ENCODE measurements around the gene WDR6. TPM values are rescaled to one million over a fixed set of nuclear protein-coding genes. Genes with fewer than 3 reads are reported as not detected.
A peak's percentile ranks its signal among the peaks of the same experiment; 100 is the strongest.

Gene WDR6
- total RNA-seq, 1 experiment from 2014 or later = 213 TPM

DNA sequence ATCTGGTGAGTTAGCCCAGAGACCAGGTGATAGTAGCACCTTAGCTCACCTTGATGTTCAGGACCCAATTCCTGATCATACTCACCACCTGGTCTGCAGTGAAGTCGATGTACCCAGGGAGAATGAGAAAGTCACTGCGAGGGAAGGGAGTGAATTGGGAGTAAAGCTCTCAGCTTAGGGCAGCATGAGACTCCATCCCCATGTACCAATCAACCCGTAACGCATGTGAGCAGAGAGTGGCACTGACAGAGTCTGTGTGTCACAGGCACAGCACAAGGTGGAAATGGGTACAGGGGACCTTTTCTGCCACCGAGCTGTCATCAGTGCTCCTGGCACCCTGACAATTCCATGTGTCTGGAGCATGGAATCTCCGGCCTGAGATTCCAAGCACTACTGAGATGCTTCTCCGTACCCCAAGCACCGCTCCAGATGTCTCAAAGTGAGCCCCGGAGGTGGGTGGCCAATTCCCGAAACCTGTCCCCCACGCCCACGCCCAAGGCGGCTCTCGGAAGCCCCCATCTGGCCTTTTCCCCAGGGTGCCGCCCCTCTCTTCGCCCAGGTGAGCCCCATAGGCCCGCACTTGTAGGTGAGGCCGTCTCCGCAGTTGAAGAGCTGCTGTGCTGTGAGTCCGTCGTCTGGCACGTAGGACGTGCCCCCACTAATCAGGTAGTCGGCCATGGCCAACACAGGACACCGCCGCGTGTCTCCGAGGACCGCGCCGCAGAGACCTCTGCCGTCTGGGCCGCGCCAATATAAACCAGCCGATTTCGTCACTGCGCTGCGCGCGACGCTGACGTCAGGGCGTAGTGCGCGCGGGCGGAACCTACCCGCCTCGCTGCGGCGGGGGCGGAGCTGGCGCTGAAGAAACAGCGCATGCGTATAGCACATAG, 21.7 kb downstream of the WDR6 start, which contains the start of gene IMPDH2 (continued):
- TF ChIP-seq RORB (CRISPR knock-in tag; IDR thresholded peaks at IDR 0.05) (no peak), MYBL2 (CRISPR knock-in tag; IDR thresholded peaks at IDR 0.05) (peak; percentile 72; the same call in 1 of the 2 replicates), ZNF317 (CRISPR knock-in tag; IDR thresholded peaks at IDR 0.05; ENCODE audit: borderline replicate concordance, low read depth) (0 out of 2 replicates have a peak, but pooled peaks have one; percentile 36), ZNF232 (CRISPR knock-in tag; IDR thresholded peaks at IDR 0.05) (no peak), OVOL2 (CRISPR knock-in tag; IDR thresholded peaks at IDR 0.05; ENCODE audit: borderline replicate concordance) (no peak; the same call in 1 of the 2 replicates), AR (CRISPR knock-in tag; IDR thresholded peaks at IDR 0.05) (peak; percentile 87; the same call in 1 of the 2 replicates), ESRRA (CRISPR knock-in tag; IDR thresholded peaks at IDR 0.05; ENCODE audit: borderline replicate concordance) (no peak), FOXK1 (CRISPR knock-in tag; IDR thresholded peaks at IDR 0.05) (peak; percentile 87), SOX15 (CRISPR knock-in tag; IDR thresholded peaks at IDR 0.05) (no peak), NFE2L1 (CRISPR knock-in tag; IDR thresholded peaks at IDR 0.05) (peak; percentile 67; the same call in 1 of the 2 replicates), USF2 (CRISPR knock-in tag; IDR thresholded peaks at IDR 0.05) (peak; percentile 55; the same call in 1 of the 2 replicates), ZNF219 (CRISPR knock-in tag; IDR thresholded peaks at IDR 0.05; ENCODE audit: borderline replicate concordance) (no peak), NFATC4 (CRISPR knock-in tag; IDR thresholded peaks at IDR 0.05) (peak; percentile 90), RELA (CRISPR knock-in tag; IDR thresholded peaks at IDR 0.05; ENCODE audit: borderline replicate concordance) (no peak; the same call in 1 of the 2 replicates), PREB (CRISPR knock-in tag; IDR thresholded peaks at IDR 0.05; ENCODE audit: borderline replicate concordance) (no peak), ZNF423 (CRISPR knock-in tag; IDR thresholded peaks at IDR 0.05) (no peak), JUN (CRISPR knock-in tag; IDR thresholded peaks at IDR 0.05) (no peak; the same call in 1 of the 2 replicates), GTF2I (CRISPR knock-in tag; conservative IDR thresholded peaks at IDR 0.05) (no peak), ZNF671 (CRISPR knock-in tag; IDR thresholded peaks at IDR 0.05) (no peak), USF1 (CRISPR knock-in tag; IDR thresholded peaks at IDR 0.05) (no peak), GABPB1 (CRISPR knock-in tag; IDR thresholded peaks at IDR 0.05) (peak; percentile 93), ZNF416 (CRISPR knock-in tag; IDR thresholded peaks at IDR 0.05) (peak; percentile 94), CDX4 (CRISPR knock-in tag; IDR thresholded peaks at IDR 0.05; ENCODE audit: borderline replicate concordance) (no peak; the same call in 1 of the 2 replicates), NR2C2 (CRISPR knock-in tag; IDR thresholded peaks at IDR 0.05) (no peak), ZNF121 (CRISPR knock-in tag; IDR thresholded peaks at IDR 0.05) (no peak), ZNF396 (CRISPR knock-in tag; IDR thresholded peaks at IDR 0.05; ENCODE audit: borderline replicate concordance) (no peak), EMX1 (CRISPR knock-in tag; IDR thresholded peaks at IDR 0.05) (peak; percentile 93), SP1 (CRISPR knock-in tag; conservative IDR thresholded peaks at IDR 0.05) (peak; percentile 94)
- TF ChIP-seq, protein P1, sequence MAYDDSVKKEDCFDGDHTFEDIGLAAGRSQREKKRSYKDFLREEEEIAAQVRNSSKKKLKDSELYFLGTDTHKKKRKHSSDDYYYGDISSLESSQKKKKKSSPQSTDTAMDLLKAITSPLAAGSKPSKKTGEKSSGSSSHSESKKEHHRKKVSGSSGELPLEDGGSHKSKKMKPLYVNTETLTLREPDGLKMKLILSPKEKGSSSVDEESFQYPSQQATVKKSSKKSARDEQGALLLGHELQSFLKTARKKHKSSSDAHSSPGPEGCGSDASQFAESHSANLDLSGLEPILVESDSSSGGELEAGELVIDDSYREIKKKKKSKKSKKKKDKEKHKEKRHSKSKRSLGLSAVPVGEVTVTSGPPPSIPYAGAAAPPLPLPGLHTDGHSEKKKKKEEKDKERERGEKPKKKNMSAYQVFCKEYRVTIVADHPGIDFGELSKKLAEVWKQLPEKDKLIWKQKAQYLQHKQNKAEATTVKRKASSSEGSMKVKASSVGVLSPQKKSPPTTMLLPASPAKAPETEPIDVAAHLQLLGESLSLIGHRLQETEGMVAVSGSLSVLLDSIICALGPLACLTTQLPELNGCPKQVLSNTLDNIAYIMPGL (CRISPR knock-in tag; IDR thresholded peaks at IDR 0.05) = peak; percentile 62; the same call in 1 of the 2 replicates
- TF ChIP-seq, protein P2, sequence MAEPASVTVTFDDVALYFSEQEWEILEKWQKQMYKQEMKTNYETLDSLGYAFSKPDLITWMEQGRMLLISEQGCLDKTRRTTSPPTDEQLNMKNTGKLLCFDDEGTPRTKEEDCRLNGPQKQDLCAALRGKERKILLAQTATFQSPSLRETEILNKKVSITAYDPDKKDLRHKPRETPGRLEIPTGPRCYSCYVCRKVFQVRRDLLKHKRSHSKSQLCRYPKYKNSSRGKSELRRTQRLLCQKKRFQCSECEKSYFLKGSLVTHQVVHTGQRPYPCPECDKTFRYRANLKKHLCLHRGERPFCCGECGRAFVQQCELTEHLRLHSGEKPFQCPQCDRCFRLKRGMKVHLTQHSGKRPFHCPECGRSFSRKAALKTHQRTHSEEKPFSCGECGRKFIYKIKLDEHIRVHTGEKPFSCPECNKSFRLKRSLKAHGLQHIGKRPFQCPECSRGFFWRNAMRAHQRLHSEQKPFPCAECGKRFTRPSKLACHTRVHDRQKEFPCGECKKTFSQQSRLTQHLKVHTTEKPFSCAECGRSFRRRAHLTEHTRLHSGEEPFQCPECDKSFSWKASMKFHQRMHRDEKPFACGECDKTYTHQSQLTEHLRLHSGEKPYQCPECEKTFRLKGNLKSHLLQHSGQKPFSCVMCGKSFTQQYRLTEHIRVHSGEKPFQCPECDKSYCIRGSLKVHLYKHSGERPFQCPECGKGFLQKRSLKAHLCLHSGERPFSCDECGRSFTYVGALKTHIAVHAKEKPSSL (CRISPR knock-in tag; conservative IDR thresholded peaks at IDR 0.05) = no peak
